Prostate gland (tissue), 2 donors: ENCODE measurements around the gene LRRC8B. TPM values are rescaled to one million over a fixed set of nuclear protein-coding genes. Genes with fewer than 3 reads are reported as not detected.

Experiments
- DNase-seq: peaks from one replicate; pipeline ENCODE4 v3.0.0-alpha.2; 2019; ENCODE audit warnings: low spot score
- H3K27ac ChIP-seq, 2 donors: fragments of 200-600 bp; sonication (generic); 2 replicates each; pipeline ENCODE4 v1.5.1; 2017 to 2019
- H3K27me3 ChIP-seq: fragments of 200-600 bp; sonication (generic); replicated peaks from 2 replicates; pipeline ENCODE4 v1.5.1; 2019; ENCODE audit not compliant: insufficient read depth
- H3K36me3 ChIP-seq, 2 donors: fragments of 200-600 bp; sonication (generic); 1 replicate in 1 of 2; 2 replicates in 1 of 2; pipeline versions ENCODE4 v1.5.1 to v1.8.1; 2017 to 2019
- H3K4me1 ChIP-seq: fragments of 200-600 bp; sonication (generic); replicated peaks from 2 replicates; pipeline ENCODE4 v1.5.1; 2019
- H3K4me3 ChIP-seq, 2 donors: fragments of 200-600 bp; sonication (generic); 2 replicates each; pipeline ENCODE4 v1.5.1; 2017 to 2019
- H3K9me3 ChIP-seq: fragments of 200-600 bp; sonication (generic); 2 replicates; pipeline ENCODE4 v1.5.1; 2017
- POLR2A ChIP-seq: fragments of 450-650 bp; IDR thresholded peaks from one replicate; pipeline ENCODE4 v1.6.1; 2016; ENCODE audit warnings: antibody characterized with exemption, mild to moderate bottlenecking
- POLR2AphosphoS5 ChIP-seq: sonication (generic); formaldehyde crosslinking; IDR thresholded peaks from one replicate; pipeline ENCODE4 v1.6.1; 2017; ENCODE audit warnings: antibody characterized with exemption
- WGBS: methylation state at CpG from one replicate; pipeline ENCODE4 v1.1.5; 2018; 5-methylcytosine and 5-hydroxymethylcytosine counted together
- intact Hi-C: fragments of 100-400 bp; cut with DNase I; formaldehyde crosslinking; loops from one replicate; pipeline ENCODE4 v1.14.2; 2022
- total RNA-seq, 2 donors: library from RNA; depleted of rRNA; stranded (reverse); fragments of >200 nt; gene quantifications; one replicate each; pipeline ENCODE4 v1.1.0, GENCODE V29; 2016
- TF ChIP-seq, protein P1 (sequence below), 4 experiments: fragments of 200-600 bp in 2 of 4; fragments of 450-650 bp in 2 of 4; sonication (generic) in 2 of 4; IDR thresholded peaks; 1 replicate in 3 of 4; 2 replicates in 1 of 4; pipeline ENCODE4 v1.5.1; 2016 to 2019; ENCODE audit warnings: antibody characterized with exemption in 4 of 4, mild to moderate bottlenecking in 2 of 4, moderate library complexity in 2 of 4

The LRRC8B gene
- total RNA-seq, 2 donors from 2014 or later: 13.9 to 25.6 TPM

- Histone ChIP-seq H3K4me1 (no peaks in the 10 kb centered on the region), H3K27ac (no peak overlapping the region)
- DNase-seq: no peak
These were observed 119.6 kb downstream of the LRRC8B start for GRCh38 chr1:89644119-89644814.

DNA sequence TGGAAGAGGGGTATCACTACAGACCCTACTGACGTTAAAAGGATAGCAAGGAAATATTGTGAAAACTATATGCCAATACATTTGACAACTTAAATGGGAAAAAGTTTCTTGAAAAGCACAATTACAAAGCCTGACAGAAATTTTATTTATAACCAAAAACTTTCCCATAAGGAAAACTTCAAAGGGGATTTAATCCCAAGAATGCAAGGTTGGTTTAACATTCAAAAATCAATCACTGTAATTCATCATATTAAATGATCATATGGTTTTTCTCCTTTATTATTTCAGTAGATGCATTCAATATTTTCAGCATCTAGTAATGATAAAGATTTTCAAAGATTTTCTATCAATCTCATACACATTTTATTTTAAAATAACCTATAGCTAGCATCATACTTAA, 121.6 kb downstream of the LRRC8B start:
- intact Hi-C loops: no loop called here
- H3K36me3 ChIP-seq: no peaks in the 10 kb centered on the region
- WGBS: 93% methylated on average over 1 of the region's 1 CpG

More at GRCh38 chr1:89644119-89644814, 119.6 kb downstream of the LRRC8B start:
- Histone ChIP-seq H3K27me3 (no peaks in the 10 kb centered on the region), H3K9me3 (no peaks in the 10 kb centered on the region), H3K36me3 (no peaks in the 10 kb centered on the region), H3K4me3 (no peak overlapping the region)
- intact Hi-C loops: no loop called here
- 90% methylated on average over 9 of the region's 9 CpGs for WGBS
- no peak for TF ChIP-seq POLR2A
- no peak for TF ChIP-seq POLR2AphosphoS5
- TF ChIP-seq, protein P1, sequence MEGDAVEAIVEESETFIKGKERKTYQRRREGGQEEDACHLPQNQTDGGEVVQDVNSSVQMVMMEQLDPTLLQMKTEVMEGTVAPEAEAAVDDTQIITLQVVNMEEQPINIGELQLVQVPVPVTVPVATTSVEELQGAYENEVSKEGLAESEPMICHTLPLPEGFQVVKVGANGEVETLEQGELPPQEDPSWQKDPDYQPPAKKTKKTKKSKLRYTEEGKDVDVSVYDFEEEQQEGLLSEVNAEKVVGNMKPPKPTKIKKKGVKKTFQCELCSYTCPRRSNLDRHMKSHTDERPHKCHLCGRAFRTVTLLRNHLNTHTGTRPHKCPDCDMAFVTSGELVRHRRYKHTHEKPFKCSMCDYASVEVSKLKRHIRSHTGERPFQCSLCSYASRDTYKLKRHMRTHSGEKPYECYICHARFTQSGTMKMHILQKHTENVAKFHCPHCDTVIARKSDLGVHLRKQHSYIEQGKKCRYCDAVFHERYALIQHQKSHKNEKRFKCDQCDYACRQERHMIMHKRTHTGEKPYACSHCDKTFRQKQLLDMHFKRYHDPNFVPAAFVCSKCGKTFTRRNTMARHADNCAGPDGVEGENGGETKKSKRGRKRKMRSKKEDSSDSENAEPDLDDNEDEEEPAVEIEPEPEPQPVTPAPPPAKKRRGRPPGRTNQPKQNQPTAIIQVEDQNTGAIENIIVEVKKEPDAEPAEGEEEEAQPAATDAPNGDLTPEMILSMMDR (IDR thresholded peaks at IDR 0.05): no peak

More for the DNA sequence above, 121.6 kb downstream of the LRRC8B start:
- Histone ChIP-seq H3K4me1 (no peaks in the 10 kb centered on the region), H3K27ac (no peak overlapping the region), H3K27me3 (no peaks in the 10 kb centered on the region), H3K9me3 (no peaks in the 10 kb centered on the region), H3K4me3 (no peak overlapping the region)
- no peak for DNase-seq
- TF ChIP-seq POLR2AphosphoS5 (no peak), POLR2A (no peak)
- TF ChIP-seq, protein P1 (IDR thresholded peaks at IDR 0.05): no peak

Other genes starting within 250 kb of the LRRC8B start
- gene GBP6, start 160.8 kb upstream of the LRRC8B start, total RNA-seq: not detected
- gene LRRC8C, start 108.3 kb downstream of the LRRC8B start, total RNA-seq: 10 to 100 TPM in 1 of 2 donors, 1 to 10 TPM in 1; 2.0 to 12.4 TPM